IPS-NIHi11 (cell line): Measurements from ENCODE around the gene ESRRA.

Experiments
- DNase-seq: peaks from one replicate; pipeline ENCODE4 v3.0.0; 2012; ENCODE audit warnings: mixed read lengths, low spot score

Gene ESRRA

GRCh38 chr11:64333556-64333955 is 28.2 kb downstream of the ESRRA start:
- DNase-seq = no peak

- DNase-seq = peak; percentile 70
These were observed 29.7 kb downstream of the ESRRA start for GRCh38 chr11:64334764-64335735.

- no peak for DNase-seq
These were observed 32.4 kb downstream of the ESRRA start for GRCh38 chr11:64337538-64338249.

GRCh38 chr11:64338716-64339115 is 33.4 kb downstream of the ESRRA start:
- DNase-seq = no peak

- DNase-seq = no peak
These were observed 34.0 kb downstream of the ESRRA start for GRCh38 chr11:64339286-64339685.

- DNase-seq = no peak
These were observed 34.6 kb downstream of the ESRRA start, which contains the start of gene CCDC88B for GRCh38 chr11:64339754-64340408. TSS of gene CCDC88B (plus strand) at chr11:64340204. CDS start at chr11:64340267, 63 bp downstream.

GRCh38 chr11:64340671-64341335 is 35.5 kb downstream of the ESRRA start:
- DNase-seq = peak; percentile 88

GRCh38 chr11:64341429-64341828 is 36.1 kb downstream of the ESRRA start:
- DNase-seq = no peak

- peak; percentile 96 for DNase-seq
These were observed 36.8 kb downstream of the ESRRA start for GRCh38 chr11:64341851-64342791.

GRCh38 chr11:64342869-64343745 is 37.8 kb downstream of the ESRRA start:
- DNase-seq = peak; percentile 83

- DNase-seq = no peak
These were observed 38.6 kb downstream of the ESRRA start for GRCh38 chr11:64343767-64344559.

GRCh38 chr11:64344787-64345186 is 39.5 kb downstream of the ESRRA start:
- no peak for DNase-seq

GRCh38 chr11:64347193-64347867 is 42.0 kb downstream of the ESRRA start:
- no peak for DNase-seq

GRCh38 chr11:64348383-64349024 is 43.2 kb downstream of the ESRRA start:
- no peak for DNase-seq

GRCh38 chr11:64349025-64349387 is 43.7 kb downstream of the ESRRA start:
- DNase-seq = no peak

- DNase-seq = no peak
These were observed 44.1 kb downstream of the ESRRA start for GRCh38 chr11:64349404-64349803.

GRCh38 chr11:64351136-64351631 is 45.9 kb downstream of the ESRRA start:
- no peak for DNase-seq
